GM18520 (cell line): ENCODE measurements around the gene PEX19.

Experiments
- ATAC-seq: cut with Tn5 transposase; IDR thresholded peaks from one replicate; pipeline ENCODE4 v1.9.1; 2021; ENCODE audit not compliant: unreplicated experiment

Gene PEX19

GRCh38 chr1:160243767-160244166 lies 41.2 kb downstream of the PEX19 start:
- no peak for ATAC-seq

- no peak for ATAC-seq
These were observed 45.2 kb downstream of the PEX19 start for GRCh38 chr1:160239582-160240299.

GRCh38 chr1:160238408-160238807 lies 46.5 kb downstream of the PEX19 start:
- no peak for ATAC-seq

- no peak for ATAC-seq
These were observed 47.4 kb downstream of the PEX19 start for GRCh38 chr1:160237558-160237957.

GRCh38 chr1:160236806-160237205 lies 48.1 kb downstream of the PEX19 start:
- ATAC-seq = no peak

GRCh38 chr1:160232911-160233310 lies 52.0 kb downstream of the PEX19 start:
- no peak for ATAC-seq

- no peak for ATAC-seq
These were observed 56.5 kb downstream of the PEX19 start for GRCh38 chr1:160228431-160228830.

- ATAC-seq = no peak
These were observed 57.4 kb downstream of the PEX19 start for GRCh38 chr1:160227561-160227960.

GRCh38 chr1:160227034-160227433 lies 57.9 kb downstream of the PEX19 start:
- ATAC-seq = no peak
